D721Med (cell line): ENCODE measurements around the gene GATA2.

ENCODE experiments used
- DNase-seq: peaks from one replicate; pipeline ENCODE4 v3.0.0; 2011; ENCODE audit warnings: low spot score; ENCODE audit not compliant: insufficient read length
- FAIRE-seq: peaks from 2 replicates; lab custom pipeline; 2011; peaks lifted over from hg19 to GRCh38; lab: Jason Lieb, UNC
- TF ChIP-seq, protein P1 (sequence below): IDR thresholded peaks from 2 replicates; pipeline ENCODE4 v1.5.1; 2012; ENCODE audit warnings: mild to moderate bottlenecking, control low read depth; ENCODE audit not compliant: insufficient read depth; ENCODE audit errors: missing control alignments

Gene GATA2

DNA sequence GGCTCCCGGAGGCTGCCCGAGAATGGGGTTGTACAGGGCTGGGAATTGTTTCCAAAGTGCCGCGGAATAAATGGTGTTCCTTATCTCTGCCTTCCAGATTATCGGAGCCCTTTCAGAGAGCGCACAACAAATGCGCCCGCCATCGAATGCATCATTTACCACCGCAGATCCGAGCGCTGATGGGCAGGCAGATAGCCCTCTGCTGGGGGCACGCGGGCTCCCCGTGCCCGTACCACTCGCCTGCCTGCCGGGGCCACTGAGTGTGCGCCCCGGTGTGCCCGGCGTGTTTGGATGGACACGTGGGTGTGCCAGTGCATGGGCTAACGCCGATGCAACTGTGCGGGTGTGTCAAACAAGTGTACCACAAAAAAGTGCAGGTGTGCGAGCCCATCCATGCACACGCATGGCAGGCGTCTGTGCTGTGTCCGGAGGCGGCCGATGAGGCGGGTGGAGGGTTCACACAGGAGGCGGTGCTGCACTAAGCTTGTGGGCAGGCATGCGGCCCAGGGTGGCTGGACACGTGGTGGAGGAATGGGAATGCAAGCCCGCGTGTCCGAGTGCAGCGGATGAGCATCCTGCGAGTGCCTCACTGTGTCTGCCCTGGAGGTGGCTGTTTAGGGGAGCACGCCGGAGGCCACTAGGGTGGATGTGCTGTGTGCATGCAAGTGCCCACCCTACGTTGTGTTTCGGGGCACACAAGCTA, 3.8 kb upstream of the GATA2 start:
- DNase-seq (no peak), FAIRE-seq (no peak)
- TF ChIP-seq, protein P1, sequence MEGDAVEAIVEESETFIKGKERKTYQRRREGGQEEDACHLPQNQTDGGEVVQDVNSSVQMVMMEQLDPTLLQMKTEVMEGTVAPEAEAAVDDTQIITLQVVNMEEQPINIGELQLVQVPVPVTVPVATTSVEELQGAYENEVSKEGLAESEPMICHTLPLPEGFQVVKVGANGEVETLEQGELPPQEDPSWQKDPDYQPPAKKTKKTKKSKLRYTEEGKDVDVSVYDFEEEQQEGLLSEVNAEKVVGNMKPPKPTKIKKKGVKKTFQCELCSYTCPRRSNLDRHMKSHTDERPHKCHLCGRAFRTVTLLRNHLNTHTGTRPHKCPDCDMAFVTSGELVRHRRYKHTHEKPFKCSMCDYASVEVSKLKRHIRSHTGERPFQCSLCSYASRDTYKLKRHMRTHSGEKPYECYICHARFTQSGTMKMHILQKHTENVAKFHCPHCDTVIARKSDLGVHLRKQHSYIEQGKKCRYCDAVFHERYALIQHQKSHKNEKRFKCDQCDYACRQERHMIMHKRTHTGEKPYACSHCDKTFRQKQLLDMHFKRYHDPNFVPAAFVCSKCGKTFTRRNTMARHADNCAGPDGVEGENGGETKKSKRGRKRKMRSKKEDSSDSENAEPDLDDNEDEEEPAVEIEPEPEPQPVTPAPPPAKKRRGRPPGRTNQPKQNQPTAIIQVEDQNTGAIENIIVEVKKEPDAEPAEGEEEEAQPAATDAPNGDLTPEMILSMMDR: no peak

DNA sequence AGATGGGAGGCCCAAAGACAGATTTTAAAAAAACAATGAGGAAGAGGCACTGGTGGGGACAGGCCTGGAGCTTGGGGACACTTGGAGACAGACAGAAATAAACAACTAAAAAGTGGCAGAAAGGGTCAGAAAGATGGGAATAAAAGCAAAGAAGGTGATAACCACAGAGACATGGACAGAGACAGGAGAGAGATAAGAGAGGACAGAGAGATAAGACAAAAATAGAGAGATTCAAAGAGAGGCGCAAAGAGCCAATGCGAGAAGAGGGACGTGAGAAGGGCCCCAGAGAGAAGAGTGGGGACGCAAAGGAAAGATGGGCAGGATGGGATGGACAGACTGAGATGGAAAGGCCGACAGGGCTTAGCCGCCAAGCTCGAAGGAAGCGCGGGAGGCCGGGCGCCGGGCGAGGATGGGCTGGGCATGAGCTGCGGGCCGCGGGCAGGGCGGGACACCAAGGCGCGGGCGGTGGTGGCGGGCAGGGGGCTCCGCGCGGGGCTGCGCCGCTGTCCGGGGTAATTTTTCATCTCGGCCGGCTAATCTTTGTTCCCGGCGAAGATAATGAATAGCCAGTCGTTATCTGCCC, 3.1 kb upstream of the GATA2 start:
- TF ChIP-seq, protein P1: no peak
- DNase-seq (no peak), FAIRE-seq (no peak)

DNA sequence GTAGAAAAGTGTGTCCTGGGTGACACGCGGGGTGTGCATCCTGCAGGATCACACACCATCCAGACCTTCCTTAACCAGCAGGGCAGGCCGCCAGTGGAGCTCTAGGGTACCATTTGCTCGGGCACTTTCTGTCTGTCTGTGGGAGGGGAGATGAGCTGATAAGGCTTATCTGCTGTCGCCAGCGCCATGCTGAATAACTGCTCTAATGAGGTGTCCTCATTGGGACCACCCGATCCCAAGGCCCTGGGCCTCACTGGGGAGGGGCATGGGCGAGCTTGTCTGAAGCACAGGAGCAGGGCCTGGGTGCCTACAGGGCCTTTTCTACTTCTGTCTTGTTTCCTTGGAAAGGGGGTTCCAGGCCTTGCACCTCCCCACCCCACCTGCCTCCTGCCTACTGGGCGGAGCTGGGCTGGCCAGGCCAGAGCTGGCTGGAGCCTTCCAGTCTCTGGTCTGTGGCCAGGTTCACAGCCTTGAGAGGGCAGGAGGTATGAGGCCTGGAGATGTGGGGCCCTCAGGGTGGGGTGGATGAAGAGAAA, 2.5 kb upstream of the GATA2 start:
- no peak for FAIRE-seq
- no peak for DNase-seq
- TF ChIP-seq, protein P1: no peak

DNA sequence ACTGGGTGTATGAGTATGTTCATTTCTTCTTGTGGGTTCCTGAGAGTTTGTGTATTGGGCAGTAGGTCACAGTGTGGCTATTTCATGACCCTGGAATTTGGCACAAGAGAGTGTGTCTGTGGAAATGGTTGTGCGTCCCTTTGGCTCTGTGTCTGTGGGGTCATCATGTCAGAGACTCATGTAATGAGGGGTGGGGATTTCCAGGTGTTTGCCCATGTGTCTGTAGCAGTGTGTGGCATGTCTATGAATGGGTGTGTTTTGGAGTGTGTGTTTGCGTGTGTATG, 1.3 kb upstream of the GATA2 start:
- DNase-seq (no peak), FAIRE-seq (no peak)
- TF ChIP-seq, protein P1: no peak

DNA sequence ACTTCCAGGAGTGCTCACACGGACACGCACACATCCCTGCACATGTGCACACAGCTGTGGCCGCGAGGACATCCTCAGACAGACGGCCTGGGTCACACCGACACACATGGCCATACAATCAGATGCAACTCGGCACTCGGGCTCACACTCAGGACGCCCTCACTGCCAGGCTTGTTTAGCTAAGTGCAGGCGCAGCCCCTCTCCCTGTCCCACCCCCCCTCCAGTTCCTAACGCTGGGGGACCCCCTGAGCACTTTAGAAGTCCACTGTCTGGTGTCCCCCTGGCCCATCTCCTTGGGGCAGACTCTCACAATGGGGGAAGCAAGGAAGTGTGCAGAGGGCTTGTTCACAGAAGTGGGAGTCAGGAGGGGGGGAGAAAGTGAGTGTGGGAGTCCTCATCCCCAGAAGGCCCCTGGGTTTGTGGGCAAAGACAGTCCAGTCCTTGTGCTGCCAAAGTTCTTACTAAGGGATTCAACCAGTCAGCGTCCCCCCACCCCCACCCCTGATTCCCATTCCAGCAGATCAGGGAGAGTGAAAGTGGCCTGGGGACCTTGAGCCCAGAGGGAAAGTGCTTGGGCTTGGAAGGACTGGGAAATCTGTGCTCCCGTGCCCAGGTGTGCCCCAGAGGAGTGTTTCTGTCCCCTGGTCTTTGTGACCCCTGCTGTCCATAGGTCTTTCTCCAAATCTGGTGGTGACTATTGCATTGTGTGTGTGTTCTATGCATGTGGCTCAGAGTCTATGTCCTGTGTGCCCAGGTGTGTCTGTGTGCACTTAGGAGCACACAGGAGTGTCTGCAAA, 767 bp upstream of the GATA2 start:
- TF ChIP-seq, protein P1: no peak
- DNase-seq (no peak), FAIRE-seq (no peak)

DNA sequence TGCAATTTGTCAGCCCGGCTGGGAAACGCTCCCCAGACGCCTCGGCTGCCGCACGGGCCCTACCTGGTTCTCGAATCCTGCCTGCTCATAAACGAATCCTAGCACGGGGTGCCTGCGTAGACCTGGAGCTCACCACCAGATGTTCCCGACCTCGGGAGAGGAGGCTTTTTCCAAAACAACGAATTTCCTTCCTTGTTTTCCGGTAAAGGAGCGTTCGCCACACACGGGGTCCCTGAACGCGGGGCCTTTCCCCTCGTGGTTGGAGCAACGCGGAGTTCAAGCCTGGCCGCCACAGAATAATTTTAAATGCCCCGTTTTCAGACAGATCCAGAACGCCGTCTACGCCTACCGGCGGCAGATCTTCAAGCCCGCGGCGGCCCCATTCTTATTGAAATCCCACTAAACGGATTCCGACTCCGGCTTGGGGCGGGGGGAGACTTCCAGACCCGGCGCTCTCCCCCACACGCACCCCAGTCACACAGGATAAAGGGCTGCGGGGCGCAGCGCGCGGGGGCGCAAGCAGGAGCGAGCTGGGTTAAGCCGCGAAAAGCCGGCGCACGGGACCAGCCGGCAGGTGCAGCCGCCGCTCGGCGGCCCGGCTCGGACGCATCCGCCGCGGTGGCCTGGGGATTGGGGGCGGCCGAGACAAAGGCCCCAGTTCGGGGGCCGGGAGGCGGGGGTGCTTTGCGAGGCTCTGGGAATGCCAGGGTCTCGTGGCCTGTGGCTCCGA, 895 bp downstream of the GATA2 start:
- no peak for FAIRE-seq
- TF ChIP-seq, protein P1: no peak
- DNase-seq: no peak
